ENCODE results near the gene KIFAP3. TPM values are rescaled to one million over a fixed set of nuclear protein-coding genes. Genes with fewer than 3 reads are reported as not detected.

Gene KIFAP3
- total RNA-seq, 4 donors from 2014 or later: 15.5 to 25.0 (median 18.0) TPM

DNA sequence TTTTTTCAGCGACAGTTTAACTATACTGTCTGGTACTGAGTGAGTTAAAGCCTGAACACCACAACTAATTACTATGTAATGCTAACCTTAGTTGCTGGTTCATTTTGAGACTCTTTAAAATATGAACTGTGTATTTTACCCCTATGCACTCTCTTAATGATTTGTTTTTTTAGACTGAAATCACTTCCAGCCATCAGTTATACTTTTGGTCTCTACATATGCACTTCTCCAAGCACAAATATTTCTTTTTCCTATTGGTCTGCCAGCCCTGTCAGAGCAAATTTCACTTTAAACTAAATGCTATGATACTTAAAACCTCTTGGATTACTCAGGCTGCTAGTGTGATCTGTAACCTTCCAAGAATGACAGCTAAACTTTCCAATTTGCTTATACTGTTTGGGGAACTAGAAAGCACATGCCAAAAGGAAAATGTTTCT, 142.7 kb downstream of the KIFAP3 start:
- H3K9me3 ChIP-seq: no peaks in the 10 kb centered on the region

GRCh38 chr1:169929210-169929526, 145.3 kb downstream of the KIFAP3 start:
- TF ChIP-seq CTCF (IDR thresholded peaks at IDR 0.05 in 4 of 5, conservative IDR thresholded peaks at IDR 0.05 in 1 of 5): no peak
- TF ChIP-seq POLR2A (IDR thresholded peaks at IDR 0.05): no peak
- intact Hi-C loops (cut with DNase I; ENCODE audit: low total_unique reads): loop anchor here (2.0 to 5.0 kb wide), 3 partner anchors 838 to 1000 kb away; no protein-coding TSS in a partner anchor
- no peak for ATAC-seq
- peaks cover 0 to 6% of the 10 kb centered on the region in 2 donors for H3K4me1 ChIP-seq
- H3K36me3 ChIP-seq: no peaks in the 10 kb centered on the region
- H3K27me3 ChIP-seq: no peaks in the 10 kb centered on the region
- H3K4me3 ChIP-seq: no peak overlapping the region
- no peak for DNase-seq
- in situ Hi-C loops (cut with MboI; ENCODE audit: low sequenced_read_pairs in 4 of 4): loop anchor here in 3 of 4 donors (10.0 to 25.0 kb wide), 4 partner anchors 733 to 1008 kb away; partner anchors contain the start of genes MROH9 (in 2 of the 3) and PRRX1 (in 1 of the 3)
- no peaks in the 10 kb centered on the region for H3K9me3 ChIP-seq
- no peak overlapping the region for H3K27ac ChIP-seq

More for the DNA sequence above, 142.7 kb downstream of the KIFAP3 start:
- no peak for TF ChIP-seq POLR2A (IDR thresholded peaks at IDR 0.05)
- no peak for TF ChIP-seq CTCF (IDR thresholded peaks at IDR 0.05 in 4 of 5, conservative IDR thresholded peaks at IDR 0.05 in 1 of 5)
- H3K27ac ChIP-seq: no peak overlapping the region
- H3K36me3 ChIP-seq: no peaks in the 10 kb centered on the region
- DNase-seq (no peak), ATAC-seq (no peak)
- in situ Hi-C loops (cut with MboI; ENCODE audit: low sequenced_read_pairs in 4 of 4) (loop anchor here in 2 of 4 donors (25.0 kb wide), 2 partner anchors 730 to 1005 kb away; partner anchors contain the start of genes MROH9 (in 1 of the 2) and PRRX1 (in 1 of the 2)), intact Hi-C loops (cut with DNase I; ENCODE audit: low total_unique reads) (no loop called here)
- no peaks in the 10 kb centered on the region for H3K27me3 ChIP-seq
- peaks cover 0 to 6% of the 10 kb centered on the region in 2 donors for H3K4me1 ChIP-seq
- H3K4me3 ChIP-seq: no peak overlapping the region

DNA sequence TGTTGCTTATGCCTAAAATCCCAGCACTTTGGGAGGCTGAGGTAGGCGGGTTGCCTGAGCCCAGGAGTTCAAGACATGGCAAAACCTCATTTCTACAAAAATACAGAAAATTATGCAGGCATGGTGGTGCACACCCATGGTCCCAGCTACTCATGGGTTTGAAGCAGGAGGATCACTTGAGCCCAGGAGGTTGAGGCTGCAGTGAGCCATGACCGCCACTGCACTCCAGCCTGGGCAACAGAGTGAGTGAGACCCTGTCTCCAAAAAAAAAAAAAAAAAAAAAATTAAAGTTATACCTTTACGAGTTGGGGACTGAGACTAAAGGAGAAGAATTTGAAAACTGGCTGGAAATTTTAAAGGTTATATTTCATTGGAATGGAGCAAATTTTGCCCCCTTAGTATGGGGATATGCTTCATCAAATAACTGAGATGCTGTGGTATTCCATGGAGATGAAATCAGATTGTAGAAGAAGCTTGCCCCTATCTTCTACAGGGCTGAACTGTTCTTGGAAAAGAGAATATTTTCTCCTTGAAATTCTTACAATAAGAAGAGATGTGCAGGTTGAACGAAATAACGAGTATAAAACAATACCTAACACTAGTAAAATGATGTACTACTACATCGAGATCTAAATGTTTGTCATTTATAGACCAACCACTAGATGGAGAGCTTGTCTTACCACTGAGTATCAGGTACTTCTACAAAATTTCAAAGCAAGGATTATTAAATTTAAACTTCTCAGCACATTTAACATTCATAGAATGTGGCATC, 145.9 kb downstream of the KIFAP3 start:
- TF ChIP-seq CTCF (IDR thresholded peaks at IDR 0.05 in 4 of 5, conservative IDR thresholded peaks at IDR 0.05 in 1 of 5): peak; percentile 29 to 72 (median 60)
- no peak for TF ChIP-seq POLR2A (IDR thresholded peaks at IDR 0.05)
- no peaks in the 10 kb centered on the region for H3K9me3 ChIP-seq
- H3K27me3 ChIP-seq: no peaks in the 10 kb centered on the region
- no peaks in the 10 kb centered on the region for H3K36me3 ChIP-seq
- H3K27ac ChIP-seq: no peak overlapping the region
- intact Hi-C loops (cut with DNase I; ENCODE audit: low total_unique reads) (loop anchor here (2.0 to 5.0 kb wide), 3 partner anchors 839 to 1000 kb away; no protein-coding TSS in a partner anchor), in situ Hi-C loops (cut with MboI; ENCODE audit: low sequenced_read_pairs in 4 of 4) (loop anchor here in 3 of 4 donors (10.0 to 25.0 kb wide), 4 partner anchors 734 to 1009 kb away; partner anchors contain the start of genes MROH9 (in 2 of the 3) and PRRX1 (in 1 of the 3))
- ATAC-seq (peak in 1 of 2 donors; percentile 33), DNase-seq (no peak)
- H3K4me1 ChIP-seq: peaks cover 0 to 6% of the 10 kb centered on the region in 2 donors
- no peak overlapping the region for H3K4me3 ChIP-seq

DNA sequence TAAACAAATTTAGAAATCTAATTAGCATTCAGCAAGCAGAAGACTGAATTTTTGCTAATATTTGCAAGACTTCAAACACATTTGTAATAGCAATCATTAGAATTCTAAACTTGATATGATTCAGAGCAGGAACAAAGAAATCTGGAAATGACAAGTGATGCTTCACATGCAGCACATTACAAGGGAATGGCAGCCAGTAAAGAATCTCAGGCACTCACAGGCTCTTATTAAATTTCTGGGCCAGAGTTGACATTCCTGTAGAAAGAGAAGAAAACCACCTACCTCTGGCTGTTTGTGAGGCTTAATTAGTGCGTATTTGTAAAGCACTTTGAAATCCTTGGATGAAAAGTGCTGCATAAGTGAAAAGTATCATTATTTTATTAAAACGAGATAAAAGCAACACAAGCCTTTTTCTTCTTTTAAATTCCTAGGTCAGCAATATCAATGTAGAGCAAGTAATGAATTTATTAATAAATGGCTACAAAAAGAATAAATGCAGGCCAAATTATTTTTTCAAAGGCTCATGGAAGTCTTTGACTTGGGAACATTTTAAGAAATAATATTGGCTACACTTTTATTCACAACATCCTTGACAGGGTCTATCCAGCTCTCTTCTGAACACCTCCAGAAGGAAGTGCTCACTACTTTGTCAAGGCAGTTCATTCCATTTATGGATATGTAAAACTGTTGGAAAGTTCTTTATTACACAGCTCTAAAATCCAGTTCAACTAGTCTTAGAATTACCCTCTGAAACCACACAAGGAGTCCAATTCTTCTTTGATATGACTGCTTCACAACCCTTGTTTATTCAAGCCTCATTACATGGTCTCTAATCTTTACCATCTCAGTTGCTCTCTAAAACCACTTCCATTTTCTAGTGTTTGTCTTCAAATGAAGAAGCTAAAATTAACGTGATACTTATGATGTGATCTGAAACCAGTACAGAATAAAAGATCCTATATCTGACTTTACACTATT, 148.7 kb downstream of the KIFAP3 start:
- DNase-seq (no peak), ATAC-seq (no peak)
- Histone ChIP-seq H3K9me3 (no peaks in the 10 kb centered on the region), H3K36me3 (no peaks in the 10 kb centered on the region), H3K27me3 (no peaks in the 10 kb centered on the region), H3K4me1 (no peaks in the 10 kb centered on the region), H3K27ac (no peak overlapping the region), H3K4me3 (no peak overlapping the region)
- TF ChIP-seq CTCF (IDR thresholded peaks at IDR 0.05 in 4 of 5, conservative IDR thresholded peaks at IDR 0.05 in 1 of 5) (no peak), POLR2A (IDR thresholded peaks at IDR 0.05) (no peak)
- in situ Hi-C loops (cut with MboI; ENCODE audit: low sequenced_read_pairs in 4 of 4) (loop anchor here in 3 of 4 donors (10.0 to 25.0 kb wide), 4 partner anchors 737 to 1012 kb away; partner anchors contain the start of genes MROH9 (in 2 of the 3) and PRRX1 (in 1 of the 3)), intact Hi-C loops (cut with DNase I; ENCODE audit: low total_unique reads) (loop anchor here (5.0 kb wide), 2 partner anchors 842 to 957 kb away; no protein-coding TSS in a partner anchor)
